HG03571 (cell line): ENCODE measurements around the gene MROH7.

Experiments
- ATAC-seq: cut with Tn5 transposase; IDR thresholded peaks from one replicate; pipeline ENCODE4 v1.9.1; 2021; ENCODE audit not compliant: unreplicated experiment

MROH7 gene

GRCh38 chr1:54640863-54641836 lies at the start of gene MROH7:
TSS of gene MROH7 (plus strand) at chr1:54641786. CDS start at chr1:54652927, 11,141 bp downstream.
- ATAC-seq = no peak

GRCh38 chr1:54593571-54594160 lies 47.9 kb upstream of the MROH7 start:
- ATAC-seq = no peak

- no peak for ATAC-seq
Measured at GRCh38 chr1:54594463-54594862, 47.1 kb upstream of the MROH7 start.

GRCh38 chr1:54595956-54596498 lies 45.6 kb upstream of the MROH7 start:
- ATAC-seq = no peak

- no peak for ATAC-seq
Measured at GRCh38 chr1:54596756-54597155, 44.8 kb upstream of the MROH7 start.

- ATAC-seq = no peak
Measured at GRCh38 chr1:54597455-54598030, 44.0 kb upstream of the MROH7 start.

GRCh38 chr1:54599211-54599823 lies 42.3 kb upstream of the MROH7 start:
- ATAC-seq = no peak

- ATAC-seq = no peak
Measured at GRCh38 chr1:54600947-54601721, 40.5 kb upstream of the MROH7 start.

GRCh38 chr1:54601730-54602129 lies 39.9 kb upstream of the MROH7 start:
- no peak for ATAC-seq

GRCh38 chr1:54602554-54602953 lies 39.0 kb upstream of the MROH7 start:
- ATAC-seq = no peak

GRCh38 chr1:54603241-54603640 lies 38.3 kb upstream of the MROH7 start:
- no peak for ATAC-seq

GRCh38 chr1:54604051-54604450 lies 37.5 kb upstream of the MROH7 start:
- ATAC-seq = no peak

- ATAC-seq = no peak
Measured at GRCh38 chr1:54604572-54605370, 36.8 kb upstream of the MROH7 start.

- no peak for ATAC-seq
Measured at GRCh38 chr1:54606096-54606989, 35.2 kb upstream of the MROH7 start.

- no peak for ATAC-seq
Measured at GRCh38 chr1:54606990-54607325, 34.6 kb upstream of the MROH7 start.

GRCh38 chr1:54607821-54608565 lies 33.6 kb upstream of the MROH7 start:
- ATAC-seq = no peak

GRCh38 chr1:54608566-54609230 lies 32.9 kb upstream of the MROH7 start:
- no peak for ATAC-seq
